ENCODE data around the gene LMF1.

Gene LMF1

DNA sequence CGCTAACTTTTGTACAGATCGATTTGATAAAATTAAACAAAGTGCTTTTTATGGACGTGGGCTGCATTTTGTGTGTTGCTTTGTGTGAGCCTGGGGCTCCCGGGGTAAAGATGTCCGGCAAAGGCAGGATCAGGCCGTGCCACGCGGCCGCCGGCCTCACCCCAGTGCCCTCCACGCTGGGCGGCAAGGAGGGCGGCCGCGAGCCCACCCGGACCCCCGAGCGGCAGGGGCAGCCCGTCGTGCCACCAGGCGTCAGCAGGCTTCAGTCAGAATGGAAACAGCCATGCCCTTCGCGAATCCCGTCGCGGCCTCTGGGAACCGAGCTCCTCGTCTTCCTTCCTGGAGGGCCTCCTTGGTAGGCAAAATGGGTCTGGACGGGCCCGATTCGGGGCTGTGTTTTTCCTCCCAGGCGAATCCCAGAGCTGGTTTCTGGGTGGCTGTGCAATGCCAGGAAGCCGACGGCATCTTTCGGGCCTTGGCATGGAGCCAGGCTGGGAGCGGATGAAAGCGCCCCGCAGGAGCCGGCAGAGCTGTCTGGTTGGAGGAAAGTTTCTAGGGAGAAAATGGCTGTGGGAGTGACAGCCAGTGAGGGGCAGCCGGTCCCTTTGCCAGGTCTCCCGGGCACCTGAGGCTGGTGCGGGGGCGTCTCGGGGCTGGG is 16.3 kb upstream of the LMF1 start:
- H3K36me3 ChIP-seq (ENCODE audit: low read depth) = no peaks in the 10 kb centered on the region

DNA sequence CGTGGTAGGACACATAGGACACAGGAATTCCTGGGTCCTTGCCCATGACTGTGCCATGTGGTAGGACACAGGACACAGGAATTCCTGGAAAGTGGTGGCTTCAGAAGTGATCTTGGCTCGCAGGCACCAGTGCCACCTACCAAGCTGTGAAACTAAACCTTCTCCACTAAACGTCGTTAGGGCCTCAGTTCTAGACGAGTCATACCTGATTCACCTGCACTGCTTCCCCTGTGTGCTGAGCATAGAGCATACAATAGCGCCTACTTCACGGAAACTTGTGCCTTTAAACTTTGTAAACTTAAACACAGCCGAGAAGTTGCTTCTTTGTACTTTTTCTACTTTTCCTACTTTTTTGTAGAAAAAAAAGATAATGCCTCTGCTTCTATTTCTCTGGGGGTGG is 15.6 kb upstream of the LMF1 start:
- Histone ChIP-seq H3K4me1 (ENCODE audit: insufficient read depth, poor library complexity, severe bottlenecking) (no peaks in the 10 kb centered on the region), H3K4me3 (ENCODE audit: severe bottlenecking) (no peak overlapping the region), H3K27me3 (ENCODE audit: insufficient read depth, poor library complexity, severe bottlenecking) (peaks cover 79% of the 10 kb centered on the region), H3K36me3 (ENCODE audit: low read depth) (no peaks in the 10 kb centered on the region), H3K9me3 (ENCODE audit: severe bottlenecking) (no peaks in the 10 kb centered on the region), H3K27ac (ENCODE audit: poor library complexity, severe bottlenecking) (no peak overlapping the region)
- TF ChIP-seq, protein P1, sequence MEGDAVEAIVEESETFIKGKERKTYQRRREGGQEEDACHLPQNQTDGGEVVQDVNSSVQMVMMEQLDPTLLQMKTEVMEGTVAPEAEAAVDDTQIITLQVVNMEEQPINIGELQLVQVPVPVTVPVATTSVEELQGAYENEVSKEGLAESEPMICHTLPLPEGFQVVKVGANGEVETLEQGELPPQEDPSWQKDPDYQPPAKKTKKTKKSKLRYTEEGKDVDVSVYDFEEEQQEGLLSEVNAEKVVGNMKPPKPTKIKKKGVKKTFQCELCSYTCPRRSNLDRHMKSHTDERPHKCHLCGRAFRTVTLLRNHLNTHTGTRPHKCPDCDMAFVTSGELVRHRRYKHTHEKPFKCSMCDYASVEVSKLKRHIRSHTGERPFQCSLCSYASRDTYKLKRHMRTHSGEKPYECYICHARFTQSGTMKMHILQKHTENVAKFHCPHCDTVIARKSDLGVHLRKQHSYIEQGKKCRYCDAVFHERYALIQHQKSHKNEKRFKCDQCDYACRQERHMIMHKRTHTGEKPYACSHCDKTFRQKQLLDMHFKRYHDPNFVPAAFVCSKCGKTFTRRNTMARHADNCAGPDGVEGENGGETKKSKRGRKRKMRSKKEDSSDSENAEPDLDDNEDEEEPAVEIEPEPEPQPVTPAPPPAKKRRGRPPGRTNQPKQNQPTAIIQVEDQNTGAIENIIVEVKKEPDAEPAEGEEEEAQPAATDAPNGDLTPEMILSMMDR (IDR thresholded peaks at IDR 0.05; ENCODE audit: poor library complexity, severe bottlenecking) = no peak
- no peak for DNase-seq (ENCODE audit: low spot score)
- no peak for ATAC-seq (ENCODE audit: low read depth)

More for the DNA sequence above, 16.3 kb upstream of the LMF1 start:
- TF ChIP-seq, protein P1 (IDR thresholded peaks at IDR 0.05; ENCODE audit: poor library complexity, severe bottlenecking) = no peak
- Histone ChIP-seq H3K9me3 (ENCODE audit: severe bottlenecking) (no peaks in the 10 kb centered on the region), H3K4me3 (ENCODE audit: severe bottlenecking) (no peak overlapping the region), H3K27ac (ENCODE audit: poor library complexity, severe bottlenecking) (no peak overlapping the region), H3K27me3 (ENCODE audit: insufficient read depth, poor library complexity, severe bottlenecking) (peaks cover 78% of the 10 kb centered on the region), H3K4me1 (ENCODE audit: insufficient read depth, poor library complexity, severe bottlenecking) (no peaks in the 10 kb centered on the region)
- ATAC-seq (ENCODE audit: low read depth) (no peak), DNase-seq (ENCODE audit: low spot score) (no peak)

- no peak overlapping the region for H3K27ac ChIP-seq (ENCODE audit: poor library complexity, severe bottlenecking)
- TF ChIP-seq, protein P1 (IDR thresholded peaks at IDR 0.05; ENCODE audit: poor library complexity, severe bottlenecking) = no peak
- H3K36me3 ChIP-seq (ENCODE audit: low read depth) = no peaks in the 10 kb centered on the region
- H3K4me1 ChIP-seq (ENCODE audit: insufficient read depth, poor library complexity, severe bottlenecking) = no peaks in the 10 kb centered on the region
- ATAC-seq (ENCODE audit: low read depth) (no peak), DNase-seq (ENCODE audit: low spot score) (no peak)
- no peaks in the 10 kb centered on the region for H3K9me3 ChIP-seq (ENCODE audit: severe bottlenecking)
- peaks cover 80% of the 10 kb centered on the region for H3K27me3 ChIP-seq (ENCODE audit: insufficient read depth, poor library complexity, severe bottlenecking)
- no peak overlapping the region for H3K4me3 ChIP-seq (ENCODE audit: severe bottlenecking)
Observed at GRCh38 chr16:985646-986400, 15.0 kb upstream of the LMF1 start.

- peaks cover 80% of the 10 kb centered on the region for H3K27me3 ChIP-seq (ENCODE audit: insufficient read depth, poor library complexity, severe bottlenecking)
- no peak for ATAC-seq (ENCODE audit: low read depth)
Observed at GRCh38 chr16:984736-985636, 14.2 kb upstream of the LMF1 start.

More at GRCh38 chr16:984736-985636, 14.2 kb upstream of the LMF1 start:
- H3K9me3 ChIP-seq (ENCODE audit: severe bottlenecking) = no peaks in the 10 kb centered on the region
- H3K36me3 ChIP-seq (ENCODE audit: low read depth) = no peaks in the 10 kb centered on the region
- TF ChIP-seq, protein P1 (IDR thresholded peaks at IDR 0.05; ENCODE audit: poor library complexity, severe bottlenecking) = no peak
- DNase-seq (ENCODE audit: low spot score) = no peak
- H3K4me1 ChIP-seq (ENCODE audit: insufficient read depth, poor library complexity, severe bottlenecking) = no peaks in the 10 kb centered on the region
- H3K4me3 ChIP-seq (ENCODE audit: severe bottlenecking) = no peak overlapping the region
- no peak overlapping the region for H3K27ac ChIP-seq (ENCODE audit: poor library complexity, severe bottlenecking)

Data from RWPE2 (cell line).